HG03432 (cell line): ENCODE measurements around the gene CENPN.
A peak's percentile ranks its signal among the peaks of the same experiment; 100 is the strongest.

Experiments used
- ATAC-seq: cut with Tn5 transposase; IDR thresholded peaks from one replicate; pipeline ENCODE4 v1.9.1; 2021; ENCODE audit warnings: mild to moderate bottlenecking, moderate library complexity; ENCODE audit not compliant: unreplicated experiment

The CENPN gene, protein sequence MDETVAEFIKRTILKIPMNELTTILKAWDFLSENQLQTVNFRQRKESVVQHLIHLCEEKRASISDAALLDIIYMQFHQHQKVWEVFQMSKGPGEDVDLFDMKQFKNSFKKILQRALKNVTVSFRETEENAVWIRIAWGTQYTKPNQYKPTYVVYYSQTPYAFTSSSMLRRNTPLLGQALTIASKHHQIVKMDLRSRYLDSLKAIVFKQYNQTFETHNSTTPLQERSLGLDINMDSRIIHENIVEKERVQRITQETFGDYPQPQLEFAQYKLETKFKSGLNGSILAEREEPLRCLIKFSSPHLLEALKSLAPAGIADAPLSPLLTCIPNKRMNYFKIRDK

GRCh38 chr16:81006813-81007695, at the start of gene CENPN, which contains the start of gene CMC2:
CENPN (plus strand) TSS chr16:81007214; CDS start chr16:81011940, 4,726 bp downstream.
CMC2 (minus strand) TSS chr16:81006885; CDS start chr16:80997394, 9,491 bp downstream.
- ATAC-seq = peak; percentile 90

DNA sequence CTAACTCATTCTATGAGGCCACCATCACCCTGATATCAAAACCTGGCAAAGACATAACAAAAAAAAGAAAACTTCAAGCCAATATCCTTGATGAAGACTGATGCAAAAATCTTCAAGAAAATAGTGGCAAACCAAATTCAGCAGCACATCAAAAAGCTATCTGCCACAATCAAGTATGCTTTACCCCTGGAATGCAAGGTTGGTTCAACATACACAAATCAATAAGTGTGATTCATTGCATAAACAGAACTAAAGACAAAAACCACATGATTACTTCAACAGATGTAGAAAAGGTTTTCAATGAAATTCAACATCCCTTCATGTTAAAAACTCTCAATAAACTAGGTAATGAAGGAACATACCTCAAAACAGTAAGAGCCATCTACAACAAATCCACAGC, 48.7 kb upstream of the CENPN start:
- ATAC-seq = no peak

- ATAC-seq = no peak
Observed at GRCh38 chr16:80962879-80963278, 44.1 kb upstream of the CENPN start.

- no peak for ATAC-seq
Observed at GRCh38 chr16:80964351-80964750, 42.7 kb upstream of the CENPN start.

DNA sequence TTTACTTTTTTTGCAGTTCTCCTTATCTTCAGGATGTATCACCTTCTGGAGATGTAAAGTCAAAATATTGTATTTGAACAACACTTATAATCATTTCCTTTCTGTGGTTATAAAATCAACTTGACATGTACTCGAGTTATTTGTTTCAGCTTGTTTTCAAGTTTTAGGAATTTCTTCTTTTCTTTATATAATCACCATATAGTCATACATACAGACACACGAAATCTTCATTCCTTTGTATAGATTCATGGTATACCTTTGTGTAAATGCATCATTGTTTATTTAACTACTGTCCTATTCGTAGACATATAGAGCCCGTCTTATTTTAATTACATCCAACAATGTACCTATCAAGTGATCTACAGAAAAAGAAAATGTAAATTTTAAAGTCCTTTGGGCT, 40.4 kb upstream of the CENPN start:
- ATAC-seq = no peak

DNA sequence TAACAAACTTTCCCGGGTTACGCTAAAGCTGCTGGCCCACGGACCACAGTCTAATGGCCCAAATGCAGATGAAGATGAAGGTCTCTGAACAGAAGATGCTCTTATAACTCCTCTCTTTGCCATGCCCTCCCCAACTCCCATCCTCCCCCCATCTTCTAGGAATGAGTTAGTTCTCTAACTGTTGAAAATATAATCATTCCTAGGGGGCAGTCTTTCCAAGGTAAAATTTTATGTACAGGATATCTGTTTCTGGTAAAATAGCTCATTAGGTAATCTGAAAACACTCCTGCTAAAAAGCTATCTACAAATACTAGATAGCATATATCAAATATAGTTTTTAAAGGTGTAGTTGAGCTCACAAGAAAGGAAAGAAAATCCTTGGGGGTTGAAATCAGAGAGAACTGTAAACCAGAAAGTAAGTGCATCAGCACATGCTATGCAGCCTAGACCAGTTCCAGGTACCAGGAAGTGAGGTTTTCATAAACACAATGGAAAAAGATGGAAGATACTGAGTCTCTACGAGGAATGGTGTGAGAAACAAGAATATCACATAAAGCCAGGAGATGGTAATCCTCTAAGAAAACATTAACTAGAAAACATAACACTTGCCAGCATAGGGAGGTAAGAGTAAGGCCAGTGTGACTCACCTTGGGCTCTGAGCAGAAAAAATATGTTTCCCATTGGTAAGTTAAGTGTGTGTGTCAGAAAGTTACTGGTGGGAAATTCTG, 38.5 kb upstream of the CENPN start:
- no peak for ATAC-seq

- no peak for ATAC-seq
Observed at GRCh38 chr16:80969114-80969484, 37.9 kb upstream of the CENPN start.

DNA sequence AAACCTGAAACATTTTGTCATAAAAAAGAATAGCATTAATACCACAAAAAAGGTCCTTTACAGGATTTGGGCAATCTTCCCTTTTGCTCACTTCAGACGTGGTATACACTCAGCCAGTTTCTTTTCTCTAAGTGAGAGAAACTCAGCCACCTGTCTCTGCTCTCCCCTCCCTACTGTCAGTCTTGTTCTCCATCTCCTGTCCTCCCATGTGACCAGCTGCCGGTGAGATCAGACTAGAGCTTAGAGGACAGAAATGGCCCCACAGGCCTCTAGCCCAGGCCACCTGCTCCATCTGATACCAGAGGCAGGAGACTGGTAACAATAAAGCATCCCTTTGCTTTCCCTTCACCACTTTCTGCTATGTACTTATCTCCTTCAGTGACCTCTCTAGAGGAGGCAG, 35.2 kb upstream of the CENPN start:
- peak; percentile 76 for ATAC-seq

DNA sequence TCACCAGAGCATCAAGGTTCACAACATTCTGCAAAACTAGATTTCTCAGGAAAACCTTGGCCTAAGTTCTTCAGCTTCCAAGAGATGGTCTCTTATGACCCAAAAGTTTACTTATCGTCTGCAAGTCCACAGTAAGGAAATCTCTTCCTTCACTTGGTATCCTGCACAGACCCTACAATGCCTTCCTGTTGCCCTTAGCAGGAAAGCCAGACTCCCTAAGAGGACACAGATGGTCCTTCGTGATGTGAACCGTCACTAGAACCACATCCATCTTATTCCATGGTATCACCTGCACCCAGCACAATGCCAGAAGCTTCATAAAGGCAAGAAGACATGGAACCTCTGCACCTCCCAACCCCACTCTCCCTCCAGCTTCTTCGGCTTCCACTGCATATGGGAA, 34.4 kb upstream of the CENPN start:
- ATAC-seq = no peak

GRCh38 chr16:80973991-80974390, 33.0 kb upstream of the CENPN start:
- no peak for ATAC-seq

- no peak for ATAC-seq
Observed at GRCh38 chr16:80974649-80975376, 32.2 kb upstream of the CENPN start.

GRCh38 chr16:80976946-80977345, 30.1 kb upstream of the CENPN start:
- no peak for ATAC-seq

DNA sequence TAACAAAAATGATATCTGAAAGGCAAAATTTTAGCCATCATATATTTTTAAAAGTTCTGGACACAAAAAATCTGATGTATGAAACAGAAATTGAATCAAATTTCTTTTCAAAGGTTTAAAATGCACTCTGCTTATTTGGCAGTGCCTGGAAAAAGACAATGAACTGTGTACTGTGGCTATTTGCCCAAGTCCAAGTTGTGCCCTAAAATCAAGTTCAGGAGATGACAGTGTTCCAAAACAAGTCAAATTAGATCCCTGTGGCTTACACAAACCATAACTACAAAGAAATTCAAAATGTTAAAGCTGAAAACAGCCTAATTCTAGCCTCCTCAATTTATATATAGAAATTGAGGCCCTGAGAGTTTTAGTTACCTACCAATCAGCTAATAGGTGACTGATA, 25.9 kb upstream of the CENPN start:
- ATAC-seq = no peak

- no peak for ATAC-seq
Observed at GRCh38 chr16:80982646-80983045, 24.4 kb upstream of the CENPN start.

- ATAC-seq = no peak
Observed at GRCh38 chr16:80984124-80984892, 22.7 kb upstream of the CENPN start.

DNA sequence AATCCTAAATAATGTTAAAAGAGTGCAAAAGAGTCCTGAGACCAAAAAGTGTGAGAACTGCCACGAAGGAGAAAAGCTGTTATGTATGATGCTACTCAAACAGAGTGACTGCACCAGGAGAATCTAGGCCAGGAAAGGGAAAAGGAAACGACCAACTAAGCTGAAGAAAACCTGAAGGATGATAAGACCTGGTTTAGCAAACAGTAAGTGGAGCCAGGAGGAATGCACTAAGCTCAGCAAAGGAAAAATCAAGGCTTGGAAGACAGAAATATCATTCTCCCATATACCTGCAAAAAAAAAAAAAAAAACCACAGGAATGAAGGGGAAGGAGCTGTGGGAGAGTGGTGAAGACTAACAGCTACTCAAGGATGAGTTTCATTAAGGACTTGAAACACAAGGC, 21.4 kb upstream of the CENPN start:
- ATAC-seq = no peak

DNA sequence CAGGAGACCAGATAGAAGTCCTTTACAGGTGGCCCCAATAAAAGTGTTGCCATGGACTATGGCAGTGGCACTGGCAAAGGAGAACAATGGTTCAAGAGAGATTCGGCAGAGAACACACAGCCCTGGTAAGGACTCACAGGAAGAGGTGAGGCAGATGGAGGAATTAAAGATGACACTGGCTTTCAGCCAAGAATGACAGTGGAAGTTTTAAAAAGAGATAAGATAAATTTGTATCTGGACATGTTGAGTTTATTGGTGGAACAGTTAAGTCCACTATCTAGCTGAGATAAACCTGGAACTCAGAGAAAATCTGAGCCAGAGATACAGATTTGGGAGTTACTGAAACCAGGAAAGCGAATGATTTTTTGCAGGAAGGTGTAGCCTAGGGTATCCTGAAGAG, 20.5 kb upstream of the CENPN start:
- no peak for ATAC-seq

DNA sequence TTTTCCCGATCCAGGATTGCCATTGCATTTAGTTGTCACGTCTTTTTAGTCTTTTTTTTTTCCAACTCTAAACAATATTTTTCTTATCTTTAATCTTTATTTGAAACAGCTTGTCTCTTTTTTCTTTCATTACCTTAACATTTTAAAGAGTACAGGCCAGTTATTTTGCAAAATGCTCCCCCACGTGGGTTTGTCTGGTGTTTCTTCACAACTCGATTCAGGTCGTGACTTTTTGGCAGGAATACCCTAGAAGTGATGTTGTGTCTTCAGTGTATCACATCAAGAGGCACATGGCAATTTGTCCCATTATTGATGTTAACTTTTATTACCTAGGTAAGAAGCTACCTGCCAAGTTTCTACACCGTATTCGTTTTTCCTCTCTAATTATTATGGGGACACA, 18.3 kb upstream of the CENPN start:
- ATAC-seq = no peak

GRCh38 chr16:80989801-80990200, 17.2 kb upstream of the CENPN start:
- no peak for ATAC-seq

- ATAC-seq = no peak
Observed at GRCh38 chr16:80990577-80990976, 16.4 kb upstream of the CENPN start.
